Stimulated activated CD4-positive, alpha-beta T cell treated with anti-CD3 and anti-CD28 coated beads, Interleukin-15, amount 100 ng/mL, for 24 hours (primary cell): ENCODE data around the gene NR1I2.

ENCODE experiments used
- DNase-seq: peaks from one replicate; pipeline ENCODE4 v3.0.0-alpha.2; 2020

The NR1I2 gene

GRCh38 chr3:119781330-119782198, at the start of gene NR1I2:
Gene NR1I2 (plus strand): TSS chr3:119782101.
- no peak for DNase-seq

DNA sequence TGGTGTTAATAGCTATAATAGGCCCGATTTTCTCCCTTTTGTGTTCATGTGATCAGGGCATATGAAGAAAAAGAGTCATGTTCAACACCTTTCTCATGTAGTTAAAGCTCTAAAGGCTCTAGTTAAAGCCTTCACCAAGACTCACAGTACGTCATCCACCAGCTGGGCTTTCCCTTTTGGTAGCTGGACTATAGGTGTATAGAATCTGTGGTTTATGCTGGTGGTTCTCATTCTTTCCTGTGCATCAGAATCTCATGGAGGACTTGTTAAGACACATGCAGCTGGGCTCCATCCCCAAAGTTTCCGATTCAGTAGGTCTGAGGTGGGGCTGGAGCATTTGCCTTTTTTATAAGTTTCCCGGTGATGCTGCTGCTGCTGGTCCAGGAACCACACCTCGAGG, 48.1 kb upstream of the NR1I2 start:
- DNase-seq = no peak

DNA sequence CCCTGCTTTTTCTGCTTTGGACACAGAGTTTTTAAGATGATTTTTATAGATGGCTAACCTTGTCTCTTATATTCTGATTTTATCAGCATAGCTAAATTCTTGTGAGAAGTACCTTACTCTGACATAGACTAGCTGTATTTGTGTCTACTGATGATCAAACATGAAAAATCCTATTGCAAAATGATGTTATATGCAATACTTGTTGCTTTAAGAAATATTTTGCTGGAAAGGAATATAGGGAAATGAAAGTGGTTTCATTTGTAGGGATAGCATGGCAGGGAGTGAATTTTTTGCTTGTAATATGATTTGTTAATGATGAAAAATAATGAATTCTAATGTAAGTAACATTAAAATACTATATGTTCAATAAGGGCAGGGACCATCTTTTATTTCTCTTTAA, 43.2 kb upstream of the NR1I2 start:
- DNase-seq = no peak

DNA sequence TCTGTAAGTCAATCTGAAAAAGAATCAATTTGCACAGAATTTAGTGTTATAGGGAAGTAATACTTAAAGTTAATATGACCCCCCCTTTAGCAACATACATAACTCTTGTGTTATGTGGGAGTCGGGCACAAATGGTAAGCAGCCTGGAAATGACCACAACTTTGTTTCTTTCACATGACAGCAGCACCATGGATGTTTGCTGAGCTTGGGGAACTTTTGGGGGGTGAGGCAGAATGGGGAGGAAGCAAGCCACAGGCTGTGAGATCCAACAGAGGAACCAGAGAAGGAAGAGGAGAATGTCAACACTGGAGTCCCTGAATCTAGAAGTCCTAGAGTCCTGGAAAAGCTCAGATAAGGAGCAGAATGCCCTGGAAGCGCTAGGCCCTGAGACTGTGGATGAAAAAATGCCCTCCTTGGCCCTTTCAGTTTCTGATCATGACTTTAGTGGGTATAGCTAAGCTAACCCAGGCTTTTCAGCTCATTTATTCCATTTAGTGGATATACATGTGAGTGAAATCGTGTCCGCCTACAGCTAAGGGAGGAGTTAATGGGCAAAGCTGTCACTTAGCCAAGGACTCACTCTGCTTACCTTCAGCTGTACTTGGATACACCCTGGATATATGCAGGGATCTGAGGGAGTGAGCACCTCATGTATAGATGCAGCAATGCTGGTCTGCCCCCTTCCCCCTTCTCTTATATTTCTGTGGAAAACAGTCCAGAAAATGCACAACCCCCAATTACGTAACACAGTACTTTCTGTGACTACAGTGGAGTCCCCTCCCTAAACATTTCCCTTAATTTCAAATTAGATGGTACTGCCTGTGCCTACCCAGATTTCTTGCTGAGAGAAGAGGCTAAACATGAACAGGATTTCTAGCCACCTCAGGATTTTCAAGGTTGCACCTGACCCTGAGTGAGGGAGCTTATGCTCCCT, 40.0 kb upstream of the NR1I2 start:
- DNase-seq = no peak

DNA sequence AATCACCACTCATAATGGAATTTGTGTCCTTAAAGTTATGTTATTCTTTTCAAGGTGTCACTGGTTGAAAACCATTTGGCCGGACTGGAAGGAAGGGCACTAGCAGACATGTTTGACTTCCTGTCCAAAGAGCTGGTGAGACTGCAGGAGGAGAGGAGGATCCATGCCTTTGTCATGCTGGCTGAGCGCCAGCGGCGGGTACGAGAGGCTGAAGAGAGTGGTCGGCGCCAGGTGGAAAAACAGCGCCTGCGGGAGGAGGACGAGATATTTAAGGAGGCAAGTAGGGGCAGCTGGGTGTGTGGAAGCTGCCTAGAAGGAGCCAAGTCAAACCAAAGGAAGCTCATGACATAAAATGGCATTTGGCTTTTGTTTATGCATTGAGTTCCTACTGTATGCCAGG, 38.0 kb upstream of the NR1I2 start:
- DNase-seq = no peak

GRCh38 chr3:119745942-119746341, 36.0 kb upstream of the NR1I2 start:
- no peak for DNase-seq

DNA sequence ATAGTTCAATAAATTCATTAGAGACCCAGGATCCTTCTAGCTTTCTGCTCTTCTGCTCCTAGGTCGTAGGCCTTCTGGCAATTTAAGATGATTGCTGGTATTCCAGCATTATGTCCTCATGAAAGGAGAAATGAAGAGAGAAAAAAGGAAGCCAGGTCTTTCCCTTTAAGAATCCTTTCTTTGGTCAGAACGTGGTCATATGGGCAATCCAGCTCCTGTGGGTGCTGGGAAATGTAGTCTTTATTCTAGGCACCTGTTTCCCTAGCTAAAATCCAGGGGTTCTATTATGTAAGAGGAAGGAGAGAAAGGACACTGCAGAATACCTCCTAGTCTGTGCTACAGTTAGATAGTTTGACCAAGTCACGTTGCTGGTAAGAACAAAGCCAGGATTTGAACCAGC, 35.5 kb upstream of the NR1I2 start:
- DNase-seq = no peak

- no peak for DNase-seq
Measured at GRCh38 chr3:119747357-119747756, 34.5 kb upstream of the NR1I2 start.

GRCh38 chr3:119748991-119749390, 32.9 kb upstream of the NR1I2 start:
- no peak for DNase-seq

GRCh38 chr3:119751423-119751822, 30.5 kb upstream of the NR1I2 start:
- no peak for DNase-seq

DNA sequence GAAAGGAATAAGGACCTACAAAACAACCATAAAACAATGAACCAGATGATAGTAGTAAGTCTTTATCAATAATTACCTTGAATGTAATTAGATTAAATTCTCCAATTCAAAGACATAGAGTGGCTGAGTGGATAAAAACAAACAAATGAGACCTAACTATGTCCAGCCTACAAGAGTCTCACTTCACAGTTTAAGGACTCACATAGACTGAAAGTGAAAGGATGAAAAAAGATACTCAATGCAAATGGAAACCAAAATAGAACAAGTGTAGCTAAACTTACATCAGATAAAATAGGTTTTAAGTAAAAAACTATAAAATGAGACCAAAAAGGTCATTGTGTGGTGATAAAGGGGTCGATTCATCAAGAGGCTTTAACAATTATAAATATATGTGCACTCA, 21.9 kb upstream of the NR1I2 start:
- no peak for DNase-seq

DNA sequence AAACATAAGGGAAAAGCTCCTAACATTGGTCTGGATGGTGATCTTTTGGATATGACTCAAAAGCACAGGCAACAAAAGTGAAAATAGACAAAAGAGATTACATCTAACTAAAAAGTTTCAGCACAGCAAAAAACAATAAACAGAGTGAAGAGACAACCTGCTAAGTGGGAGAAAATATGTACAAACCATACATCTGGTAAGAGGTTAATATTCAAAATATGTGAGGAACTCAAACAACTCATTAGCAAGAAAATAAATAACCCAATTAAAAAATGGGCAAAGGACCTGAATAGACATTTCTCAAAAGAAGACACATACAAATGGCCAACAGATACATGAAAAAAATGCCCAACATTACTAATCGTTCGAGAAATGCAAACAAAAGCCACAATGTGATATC, 19.0 kb upstream of the NR1I2 start:
- DNase-seq = no peak

DNA sequence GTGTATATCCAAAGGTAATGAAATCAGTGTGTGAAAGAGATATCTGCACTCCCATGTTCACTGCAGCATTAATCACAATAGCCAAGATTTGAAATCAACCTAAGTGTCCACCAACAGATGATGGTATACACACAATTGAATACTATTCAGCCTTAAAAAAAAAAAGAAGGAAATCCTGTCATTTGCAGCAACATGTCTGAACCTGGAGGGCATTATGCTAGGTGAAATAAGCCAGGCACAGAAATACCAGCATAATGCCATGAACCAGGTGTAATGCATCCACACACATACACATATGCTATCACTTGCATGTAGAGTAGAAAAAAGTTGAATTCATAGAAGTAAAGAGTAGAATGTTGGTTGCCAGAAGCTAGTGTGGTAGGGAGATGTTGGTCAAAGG, 18.4 kb upstream of the NR1I2 start:
- DNase-seq = no peak

DNA sequence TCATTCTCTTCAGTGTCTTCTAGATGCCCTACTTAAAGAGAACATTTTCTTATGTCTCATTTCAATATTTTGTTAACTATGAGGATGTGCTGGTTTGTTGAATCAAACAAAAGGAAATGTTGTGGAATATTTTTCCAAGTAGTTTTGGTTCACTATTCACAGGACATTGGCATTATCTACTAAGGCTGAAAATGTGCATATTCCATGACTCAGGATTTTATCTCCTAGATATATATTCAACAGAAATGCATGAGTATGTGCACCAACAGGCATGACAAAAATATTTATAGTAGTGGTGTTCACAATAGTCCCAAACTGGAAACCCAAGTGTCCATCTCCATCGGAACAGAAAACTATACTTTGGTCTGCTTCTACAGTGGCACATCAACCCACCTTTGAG, 16.7 kb upstream of the NR1I2 start:
- no peak for DNase-seq

DNA sequence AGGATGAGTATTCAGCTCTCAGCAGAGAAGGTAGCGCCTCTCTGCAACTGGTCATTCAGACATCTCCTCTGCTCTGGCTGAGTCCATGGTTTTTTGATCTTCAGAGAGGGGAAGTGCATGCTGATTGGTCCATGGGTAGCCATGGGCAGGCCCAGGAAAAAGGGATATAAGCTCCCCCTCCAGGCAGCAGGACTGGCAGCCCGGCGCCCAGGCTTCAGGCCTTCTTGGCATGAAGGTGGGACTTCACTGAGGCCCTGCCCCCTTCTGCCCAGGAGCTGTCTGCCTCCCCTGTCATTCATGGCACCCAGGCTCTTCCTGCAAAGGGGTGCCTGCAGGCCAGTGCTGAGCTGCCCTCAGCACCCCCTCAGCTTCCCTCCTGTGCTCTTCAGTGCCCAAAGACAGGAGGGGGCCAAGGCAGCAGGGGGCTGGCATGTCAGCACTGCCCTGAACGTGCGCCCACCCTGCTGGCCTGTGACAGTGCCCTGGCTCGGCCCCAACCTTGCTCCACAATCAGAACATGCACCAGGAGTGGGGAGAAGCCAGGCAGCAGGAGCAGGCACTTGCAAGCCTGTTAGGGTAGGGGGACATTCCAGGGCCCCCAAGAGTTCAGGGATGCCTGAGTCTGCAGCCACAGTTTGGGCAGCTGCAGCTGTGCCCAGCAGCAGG, 13.8 kb upstream of the NR1I2 start:
- DNase-seq = no peak

DNA sequence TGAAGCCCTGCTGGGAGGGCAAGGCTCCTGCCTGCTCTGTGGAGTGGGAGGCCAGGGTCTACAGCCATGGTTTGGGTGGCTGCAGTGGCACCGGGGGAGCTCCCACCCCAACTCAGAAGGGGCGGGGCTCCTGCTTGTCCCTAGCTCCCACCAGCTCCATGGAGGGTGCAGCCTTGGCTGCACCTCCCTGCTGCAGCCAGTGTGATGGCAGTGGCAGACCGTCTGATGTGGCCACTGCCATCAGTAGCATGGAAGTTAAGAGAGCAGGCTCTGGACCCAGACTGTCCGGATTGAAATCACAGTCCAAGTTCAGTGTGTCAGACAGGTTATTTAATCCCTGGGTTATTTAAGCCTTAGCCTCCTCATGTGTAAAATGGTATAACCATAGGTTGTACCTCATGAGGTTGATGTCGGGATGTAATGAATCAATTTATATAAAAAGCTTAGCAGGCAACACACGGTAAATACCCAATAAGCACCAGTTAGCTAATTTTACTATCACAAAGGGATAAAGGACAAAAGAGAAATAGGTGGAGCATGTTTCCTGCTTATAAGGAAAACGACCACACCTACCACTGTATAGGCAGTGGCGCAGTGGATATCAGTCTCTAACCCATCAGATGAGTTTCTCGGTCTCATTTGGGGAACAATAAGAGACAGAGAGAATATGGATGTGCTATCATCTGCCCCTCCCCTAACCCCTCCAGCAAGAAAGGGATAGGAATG, 13.1 kb upstream of the NR1I2 start:
- DNase-seq = no peak

- no peak for DNase-seq
Measured at GRCh38 chr3:119769394-119770149, 12.3 kb upstream of the NR1I2 start.

DNA sequence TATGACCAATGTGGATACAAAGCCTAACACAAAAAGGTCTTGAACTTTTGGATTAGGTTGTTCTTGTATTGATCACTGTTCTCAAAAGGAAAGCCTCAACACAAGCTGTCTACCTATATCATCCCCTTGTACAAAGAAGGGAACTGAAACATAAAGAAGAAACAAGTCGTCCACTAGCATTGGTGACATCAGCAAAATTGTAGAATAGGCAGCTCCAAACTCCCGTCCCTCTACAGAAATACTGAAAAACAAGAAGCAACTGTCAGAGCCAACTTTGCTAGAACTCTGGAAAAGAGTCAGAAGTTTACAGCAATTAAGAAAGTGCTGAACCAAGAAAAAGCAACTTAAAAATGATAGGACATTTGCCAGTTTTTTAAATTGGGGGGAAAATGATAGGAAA, 7.5 kb upstream of the NR1I2 start:
- DNase-seq = no peak

DNA sequence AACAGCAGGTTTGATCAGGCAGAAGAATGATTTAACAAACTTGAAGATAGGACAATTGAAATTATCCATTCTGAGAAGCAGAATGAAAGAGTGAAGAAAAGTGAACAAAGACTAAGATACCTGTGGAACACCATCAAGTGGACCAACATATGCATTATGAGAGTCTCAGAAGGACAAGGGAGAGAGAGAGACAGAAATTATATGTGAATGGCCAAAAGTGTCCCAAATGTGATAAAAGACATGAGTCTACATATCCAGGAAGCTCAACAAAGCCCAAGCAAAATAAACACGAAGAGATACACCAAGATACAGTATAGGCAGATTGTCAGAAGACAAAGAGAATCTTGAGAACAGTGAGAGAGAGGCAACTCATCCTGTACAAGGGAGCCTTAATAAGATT, 5.6 kb upstream of the NR1I2 start:
- no peak for DNase-seq

DNA sequence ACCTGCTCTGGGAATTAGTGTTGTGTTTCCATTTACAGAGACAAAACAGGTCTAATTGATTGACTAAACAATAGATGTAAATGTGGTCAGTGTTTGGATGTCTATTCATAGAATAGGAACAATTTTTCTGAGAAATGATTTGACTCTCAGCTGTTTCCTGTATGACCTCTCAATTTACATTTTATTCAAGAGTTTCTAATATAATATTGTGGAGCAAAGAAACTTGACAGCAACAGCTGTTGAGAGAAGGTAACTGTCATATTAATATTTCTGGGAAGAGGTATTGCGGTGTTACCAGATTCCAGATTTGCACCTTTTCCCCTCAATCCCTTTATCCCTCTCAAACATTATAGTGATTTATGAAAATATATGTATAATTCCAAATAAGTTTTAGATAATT, 3.7 kb upstream of the NR1I2 start:
- no peak for DNase-seq

DNA sequence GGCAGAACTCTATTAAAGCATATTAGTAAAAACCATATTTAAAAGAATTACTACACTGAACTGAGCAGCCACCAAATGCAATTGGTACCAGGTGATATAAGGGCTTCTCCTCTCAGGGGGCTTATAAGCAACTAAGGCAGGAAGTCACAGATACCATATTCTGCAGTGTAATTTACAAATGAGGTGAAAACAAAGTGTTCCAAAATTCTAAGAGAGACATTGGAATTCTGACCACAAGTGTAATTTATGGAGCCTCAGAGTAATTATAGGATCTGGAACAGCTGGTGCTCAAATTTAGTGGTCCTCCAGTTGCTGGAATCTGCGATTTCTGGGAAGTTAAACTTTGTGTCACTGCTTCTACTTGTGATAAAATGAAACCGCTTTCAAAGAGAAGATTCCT, 3.1 kb upstream of the NR1I2 start:
- no peak for DNase-seq
